Epithelial cell of prostate (primary cell): ENCODE results near the gene S100A11.
A peak's percentile ranks its signal among the peaks of the same experiment; 100 is the strongest.
"Not testable (repeated sequence)": the region's sequence is repeated elsewhere in the genome, so short reads cannot be mapped to it uniquely, and the experiment has no call there.

ENCODE experiments used
- DNase-seq: peaks from one replicate; pipeline ENCODE4 v3.0.0-alpha.2; 2011; ENCODE audit warnings: low read depth, low spot score
- H3K27ac ChIP-seq: fragments of 450-650 bp; 2 replicates; pipeline ENCODE4 v1.5.1; 2017; ENCODE audit warnings: mild to moderate bottlenecking

The S100A11 gene

GRCh38 chr1:152036267-152037216 lies at the start of gene S100A11:
Gene S100A11 (minus strand): TSS chr1:152037004. CDS start chr1:152036915, 89 bp downstream.
- DNase-seq, result no peak

GRCh38 chr1:152084853-152085252 lies 48.0 kb upstream of the S100A11 start:
- no peak overlapping the region for H3K27ac ChIP-seq
- no peak for DNase-seq

More at GRCh38 chr1:152036267-152037216, at the start of gene S100A11:
- peak within 1 kb of the TSS; percentile 99 for H3K27ac ChIP-seq

- not testable (repeated sequence) for DNase-seq, H3K27ac ChIP-seq
Measured at GRCh38 chr1:152081026-152081425, 44.2 kb upstream of the S100A11 start.

GRCh38 chr1:152080494-152080893 lies 43.7 kb upstream of the S100A11 start:
- H3K27ac ChIP-seq, DNase-seq: not testable (repeated sequence)

GRCh38 chr1:152078831-152079441 lies 42.1 kb upstream of the S100A11 start:
- H3K27ac ChIP-seq, result no peak overlapping the region
- no peak for DNase-seq

GRCh38 chr1:152072311-152072710 lies 35.5 kb upstream of the S100A11 start:
- no peak for DNase-seq
- H3K27ac ChIP-seq, result no peak overlapping the region

- H3K27ac ChIP-seq, result no peak overlapping the region
- no peak for DNase-seq
Measured at GRCh38 chr1:152071123-152071522, 34.3 kb upstream of the S100A11 start.

GRCh38 chr1:152067929-152068328 lies 31.1 kb upstream of the S100A11 start:
- no peak overlapping the region for H3K27ac ChIP-seq
- DNase-seq, result no peak

- no peak overlapping the region for H3K27ac ChIP-seq
- DNase-seq, result no peak
Measured at GRCh38 chr1:152067150-152067549, 30.3 kb upstream of the S100A11 start.

GRCh38 chr1:152061952-152062351 lies 25.1 kb upstream of the S100A11 start:
- DNase-seq, result no peak
- no peak overlapping the region for H3K27ac ChIP-seq

- no peak for DNase-seq
- no peak overlapping the region for H3K27ac ChIP-seq
Measured at GRCh38 chr1:152053375-152053774, 16.6 kb upstream of the S100A11 start.

GRCh38 chr1:152052606-152053005 lies 15.8 kb upstream of the S100A11 start:
- DNase-seq, result no peak
- peak overlapping the region; percentile 100 for H3K27ac ChIP-seq

GRCh38 chr1:152050886-152051675 lies 14.3 kb upstream of the S100A11 start:
- DNase-seq, result peak; percentile 85
- H3K27ac ChIP-seq, result peak overlapping the region; percentile 100

- peak overlapping the region; percentile 100 for H3K27ac ChIP-seq
- no peak for DNase-seq
Measured at GRCh38 chr1:152049291-152050083, 12.7 kb upstream of the S100A11 start.

- H3K27ac ChIP-seq, result peak overlapping the region; percentile 100
- DNase-seq, result peak; percentile 87
Measured at GRCh38 chr1:152048416-152049009, 11.7 kb upstream of the S100A11 start.

GRCh38 chr1:152047730-152048415 lies 11.1 kb upstream of the S100A11 start:
- H3K27ac ChIP-seq, result peak overlapping the region; percentile 100
- DNase-seq, result peak; percentile 95

- H3K27ac ChIP-seq, result peak overlapping the region; percentile 100
- no peak for DNase-seq
Measured at GRCh38 chr1:152047413-152047729, 10.6 kb upstream of the S100A11 start.

- no peak overlapping the region for H3K27ac ChIP-seq
- DNase-seq, result no peak
Measured at GRCh38 chr1:152044386-152044785, 7.6 kb upstream of the S100A11 start.

- DNase-seq, result no peak
- no peak overlapping the region for H3K27ac ChIP-seq
Measured at GRCh38 chr1:152043870-152044269, 7.1 kb upstream of the S100A11 start.
